Cardiac muscle cell (in vitro differentiated cells and primary cell): ENCODE results near the gene DNAH6. TPM values are rescaled to one million over a fixed set of nuclear protein-coding genes. Genes with fewer than 3 reads are reported as not detected.
A peak's percentile ranks its signal among the peaks of the same experiment; 100 is the strongest.

ENCODE experiments used
- DNase-seq, 2 donors: peaks; one replicate each; pipeline versions ENCODE4 v3.0.0 to v3.0.0-alpha.2; 2010 to 2017; ENCODE audit warnings: low read depth in 1 of 2, low spot score in 1 of 2
- H3K27ac ChIP-seq: fragments of 200-600 bp; sonication (generic); 2 replicates; pipeline ENCODE4 v1.5.1; 2016
- H3K27me3 ChIP-seq: fragments of 200-600 bp; sonication (generic); 2 replicates; pipeline ENCODE4 v1.6.0; 2016; ENCODE audit warnings: control low read depth
- H3K36me3 ChIP-seq: fragments of 200-600 bp; sonication (generic); 2 replicates; pipeline ENCODE4 v1.5.1; 2016; ENCODE audit warnings: control low read depth
- H3K4me1 ChIP-seq: fragments of 200-600 bp; sonication (generic); 2 replicates; pipeline ENCODE4 v1.8.1; 2017; ENCODE audit warnings: low read depth, mild to moderate bottlenecking, mixed run types
- H3K4me3 ChIP-seq: fragments of 200-600 bp; sonication (generic); 2 replicates; pipeline ENCODE4 v1.5.1; 2016; ENCODE audit warnings: mild to moderate bottlenecking
- H3K9me3 ChIP-seq: fragments of 200-600 bp; sonication (generic); 2 replicates; pipeline ENCODE4 v1.5.1; 2017; ENCODE audit warnings: low read depth, mild to moderate bottlenecking, control low read depth
- CTCF ChIP-seq: IDR thresholded peaks from 2 replicates; pipeline ENCODE4 v1.5.1; 2012; ENCODE audit warnings: low read depth, mild to moderate bottlenecking, low read length
- polyA plus RNA-seq: library from polyadenylated mRNA; unstranded; fragments of >200 nt; fragmentation: Nextera tagmentation; extraction: Ambion mirVana; gene quantifications from 2 replicates; pipeline ENCODE4 v1.2.1, GENCODE V29; 2016
- total RNA-seq: library from RNA; depleted of rRNA; stranded (reverse); fragments of >200 nt; gene quantifications from 2 replicates; pipeline ENCODE4 v1.2.3, GENCODE V29; 2016

The DNAH6 gene
- total and polyA plus RNA-seq, 2 experiments from 2014 or later: 0.66 to 0.73 TPM

GRCh38 chr2:84851876-84852275 is 335.6 kb downstream of the DNAH6 start:
- no peak for TF ChIP-seq CTCF
- H3K9me3 ChIP-seq: no peaks in the 10 kb centered on the region
- H3K27ac ChIP-seq: no peak overlapping the region
- H3K4me1 ChIP-seq: no peaks in the 10 kb centered on the region
- H3K27me3 ChIP-seq: no peaks in the 10 kb centered on the region
- DNase-seq: no peak
- H3K4me3 ChIP-seq: no peak overlapping the region
- H3K36me3 ChIP-seq: no peaks in the 10 kb centered on the region

- TF ChIP-seq CTCF: no peak
- no peak for DNase-seq
- no peaks in the 10 kb centered on the region for H3K4me1 ChIP-seq
These were observed 338.6 kb downstream of the DNAH6 start for GRCh38 chr2:84854850-84855249.

GRCh38 chr2:84855731-84856130 is 339.4 kb downstream of the DNAH6 start:
- DNase-seq: no peak
- no peak for TF ChIP-seq CTCF
- Histone ChIP-seq H3K27me3 (no peaks in the 10 kb centered on the region), H3K4me3 (no peak overlapping the region), H3K9me3 (no peaks in the 10 kb centered on the region), H3K4me1 (no peaks in the 10 kb centered on the region), H3K27ac (no peak overlapping the region), H3K36me3 (no peaks in the 10 kb centered on the region)

More at GRCh38 chr2:84854850-84855249, 338.6 kb downstream of the DNAH6 start:
- Histone ChIP-seq H3K4me3 (no peak overlapping the region), H3K27ac (no peak overlapping the region), H3K36me3 (no peaks in the 10 kb centered on the region), H3K9me3 (no peaks in the 10 kb centered on the region), H3K27me3 (no peaks in the 10 kb centered on the region)

- no peak for TF ChIP-seq CTCF
- Histone ChIP-seq H3K27ac (no peak overlapping the region), H3K4me1 (no peaks in the 10 kb centered on the region), H3K36me3 (no peaks in the 10 kb centered on the region), H3K27me3 (peaks cover 2% of the 10 kb centered on the region), H3K9me3 (no peaks in the 10 kb centered on the region), H3K4me3 (no peak overlapping the region)
- no peak for DNase-seq
These were observed 340.5 kb downstream of the DNAH6 start for GRCh38 chr2:84856787-84857186.

- no peak for DNase-seq
- no peak for TF ChIP-seq CTCF
- H3K4me1 ChIP-seq: no peaks in the 10 kb centered on the region
- H3K9me3 ChIP-seq: no peaks in the 10 kb centered on the region
- H3K4me3 ChIP-seq: no peak overlapping the region
- H3K27ac ChIP-seq: no peak overlapping the region
- peaks cover 6% of the 10 kb centered on the region for H3K27me3 ChIP-seq
- H3K36me3 ChIP-seq: no peaks in the 10 kb centered on the region
These were observed 341.3 kb downstream of the DNAH6 start for GRCh38 chr2:84857566-84857965.

- no peaks in the 10 kb centered on the region for H3K36me3 ChIP-seq
- no peaks in the 10 kb centered on the region for H3K9me3 ChIP-seq
- TF ChIP-seq CTCF: peak; percentile 42
- H3K27ac ChIP-seq: no peak overlapping the region
- H3K4me1 ChIP-seq: no peaks in the 10 kb centered on the region
- H3K27me3 ChIP-seq: peaks cover 6% of the 10 kb centered on the region
- no peak overlapping the region for H3K4me3 ChIP-seq
- peak; percentile 18 to 24 for DNase-seq
These were observed 341.8 kb downstream of the DNAH6 start for GRCh38 chr2:84858123-84858522.
